HepG2 (cell line): Measurements from ENCODE around the gene RP2. TPM values are rescaled to one million over a fixed set of nuclear protein-coding genes. Genes with fewer than 3 reads are reported as not detected.

Experiments used
- CHD2 ChIP-seq: IDR thresholded peaks from 2 replicates; pipeline ENCODE4 v1.6.1; 2011; ENCODE audit warnings: low read depth, low read length, improper control_type of control experiment
- ETV6 ChIP-seq: sonication (generic); formaldehyde crosslinking; conservative IDR thresholded peaks from 2 replicates; pipeline ENCODE4 v1.4.0; 2020; ENCODE audit warnings: missing genetic modification reagents
- FOXA1 ChIP-seq, 2 experiments: fragments of 450-650 bp in 1 of 2; sonication (generic) in 1 of 2; formaldehyde crosslinking in 1 of 2; IDR thresholded peaks; 2 replicates each; pipeline versions ENCODE4 v1.4.0 to v1.6.1; 2016 to 2020; ENCODE audit warnings: missing genetic modification reagents in 1 of 2
- FOXK2 ChIP-seq: fragments of 450-650 bp; IDR thresholded peaks from 2 replicates; pipeline ENCODE4 v1.6.1; 2016
- GABPA ChIP-seq, 2 experiments: IDR thresholded peaks; 2 replicates each; pipeline ENCODE4 v1.6.1; 2011 to 2016; ENCODE audit warnings: low read depth in 2 of 2, low read length in 1 of 2, missing biosample characterization in 1 of 2, missing genetic modification characterization in 1 of 2
- HNRNPLL ChIP-seq: fragments of 200-400 bp; formaldehyde crosslinking; IDR thresholded peaks from 2 replicates; pipeline ENCODE4 v1.6.1; 2017; ENCODE audit warnings: mild to moderate bottlenecking, low read depth, low read length; ENCODE audit not compliant: poor library complexity, severe bottlenecking
- JARID2 ChIP-seq: sonication (generic); formaldehyde crosslinking; IDR thresholded peaks from 2 replicates; pipeline ENCODE4 v1.8.1; 2023; ENCODE audit warnings: missing genetic modification reagents, inconsistent platforms; ENCODE audit not compliant: insufficient replicate concordance
- KLF13 ChIP-seq: sonication (generic); formaldehyde crosslinking; IDR thresholded peaks from 2 replicates; pipeline ENCODE4 v1.4.0; 2020; ENCODE audit warnings: mild to moderate bottlenecking, missing genetic modification reagents
- MAFG ChIP-seq: sonication (generic); formaldehyde crosslinking; IDR thresholded peaks from 2 replicates; pipeline ENCODE4 v1.5.1; 2020; ENCODE audit warnings: mild to moderate bottlenecking, missing genetic modification reagents
- PRMT3 ChIP-seq: sonication (generic); formaldehyde crosslinking; IDR thresholded peaks from 2 replicates; pipeline ENCODE4 v1.8.1; 2022; ENCODE audit warnings: low read depth, mild to moderate bottlenecking, moderate library complexity, missing genetic modification reagents, borderline replicate concordance
- SAP130 ChIP-seq: IDR thresholded peaks from 2 replicates; pipeline ENCODE4 v1.6.1; 2016; ENCODE audit warnings: low read depth
- SIX4 ChIP-seq: sonication (generic); formaldehyde crosslinking; IDR thresholded peaks from 2 replicates; pipeline ENCODE4 v1.4.0; 2020; ENCODE audit warnings: missing genetic modification reagents
- TEAD2 ChIP-seq: sonication (generic); formaldehyde crosslinking; IDR thresholded peaks from 2 replicates; pipeline ENCODE4 v1.9.0; 2021; ENCODE audit warnings: missing genetic modification reagents
- ZBTB42 ChIP-seq: sonication (generic); formaldehyde crosslinking; IDR thresholded peaks from 2 replicates; pipeline ENCODE4 v1.5.0; 2020; ENCODE audit warnings: mild to moderate bottlenecking, missing genetic modification reagents
- ZNF12 ChIP-seq: sonication (generic); formaldehyde crosslinking; IDR thresholded peaks from 2 replicates; pipeline ENCODE4 v1.5.0; 2020; ENCODE audit warnings: missing genetic modification reagents
- ZNF232 ChIP-seq: sonication (generic); formaldehyde crosslinking; IDR thresholded peaks from 2 replicates; pipeline ENCODE4 v1.4.0; 2020; ENCODE audit warnings: missing genetic modification reagents, borderline replicate concordance
- ZNF337 ChIP-seq: sonication (generic); formaldehyde crosslinking; IDR thresholded peaks from 2 replicates; pipeline ENCODE4 v1.5.1; 2020; ENCODE audit warnings: missing genetic modification reagents, low read depth, mild to moderate bottlenecking, borderline replicate concordance
- ZNF496 ChIP-seq: sonication (generic); formaldehyde crosslinking; IDR thresholded peaks from 2 replicates; pipeline ENCODE4 v1.8.1; 2023; ENCODE audit warnings: mild to moderate bottlenecking, moderate library complexity, missing genetic modification reagents; ENCODE audit not compliant: insufficient replicate concordance
- ZNF577 ChIP-seq: sonication (generic); formaldehyde crosslinking; IDR thresholded peaks from 2 replicates; pipeline ENCODE4 v1.4.0; 2020; ENCODE audit warnings: mild to moderate bottlenecking, low read depth, missing genetic modification reagents, borderline replicate concordance
- ZNF605 ChIP-seq: sonication (generic); formaldehyde crosslinking; IDR thresholded peaks from 2 replicates; pipeline ENCODE4 v1.8.0; 2022; ENCODE audit warnings: mild to moderate bottlenecking, missing genetic modification reagents
- ZNF619 ChIP-seq: sonication (generic); formaldehyde crosslinking; IDR thresholded peaks from 2 replicates; pipeline ENCODE4 v1.4.0; 2020; ENCODE audit warnings: mild to moderate bottlenecking, missing genetic modification reagents
- ZNF660 ChIP-seq: sonication (generic); formaldehyde crosslinking; IDR thresholded peaks from 2 replicates; pipeline ENCODE4 v1.5.1; 2020; ENCODE audit warnings: mild to moderate bottlenecking, low read depth, missing genetic modification reagents, borderline replicate concordance
- ZNF740 ChIP-seq: sonication (generic); formaldehyde crosslinking; IDR thresholded peaks from 2 replicates; pipeline ENCODE4 v1.4.0; 2020; ENCODE audit warnings: missing genetic modification reagents
- ZNF746 ChIP-seq: sonication (generic); formaldehyde crosslinking; IDR thresholded peaks from 2 replicates; pipeline ENCODE4 v1.8.0; 2022; ENCODE audit warnings: mild to moderate bottlenecking, missing genetic modification reagents
- polyA plus RNA-seq, 8 experiments: library from polyadenylated mRNA; depleted of rRNA in 3 of 8; stranded (reverse) in 7 of 8; unstranded in 1 of 8; fragments of >200 nt; fragmentation: Illumina TruSeq in 4 of 8; extraction: Trizol in 4 of 8; gene quantifications; 2 replicates each; pipeline versions ENCODE4 v1.2.1 to v1.2.3, GENCODE V29; 2011 to 2016; ENCODE audit warnings: low read depth in 4 of 8, missing spikeins in 1 of 8, mixed read lengths in 1 of 8; ENCODE audit not compliant: insufficient read depth in 1 of 8
- total RNA-seq, 5 experiments: library from RNA; depleted of rRNA; stranded (reverse); fragments of >200 nt; fragmentation: Illumina TruSeq; extraction: Trizol; gene quantifications; 2 replicates each; pipeline ENCODE4 v1.2.3, GENCODE V29; 2016; ENCODE audit warnings: low read depth in 1 of 5
- TF ChIP-seq, protein P1 (sequence below): sonication (generic); formaldehyde crosslinking; IDR thresholded peaks from 2 replicates; pipeline ENCODE4 v1.4.0; 2020; ENCODE audit warnings: missing genetic modification reagents
- TF ChIP-seq, protein P2 (sequence below): sonication (generic); formaldehyde crosslinking; IDR thresholded peaks from 2 replicates; pipeline ENCODE4 v1.8.1; 2022; ENCODE audit warnings: low read depth, mild to moderate bottlenecking, missing genetic modification reagents

Gene RP2
- total and polyA plus RNA-seq, 2 of the 13 experiments (the other 11 are each of a cell fraction or from before 2014, with no cell fraction given) = 5.0 to 9.9 TPM

DNA sequence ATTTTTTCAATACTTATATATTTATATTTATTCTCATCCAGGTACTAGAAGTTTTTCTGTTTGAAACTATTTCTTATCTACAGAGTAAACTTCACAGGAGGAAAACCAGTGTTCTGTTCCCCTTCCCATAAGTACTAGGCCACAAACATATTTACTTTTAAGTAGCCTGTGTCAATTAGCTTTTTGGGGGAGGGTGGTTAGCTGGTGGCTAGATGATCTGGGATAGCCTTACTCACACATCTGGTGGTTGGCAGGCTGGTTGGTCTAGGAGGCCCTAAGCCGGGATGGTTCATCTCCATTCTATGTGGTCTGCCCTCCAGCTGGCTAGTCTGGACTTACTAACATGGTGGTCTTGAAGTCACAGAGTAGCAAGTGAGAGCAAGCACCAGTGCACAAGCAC lies 81.6 kb downstream of the RP2 start (continued):
- TF ChIP-seq ZNF746 (CRISPR knock-in tag) (no peak), ZNF740 (CRISPR knock-in tag) (no peak), MAFG (CRISPR knock-in tag) (no peak), ZNF337 (CRISPR knock-in tag) (no peak), GABPA (IDR thresholded peaks at IDR 0.05; ENCODE audit: low read depth, low read length) (no peak), GABPA (CRISPR knock-in tag; IDR thresholded peaks at IDR 0.05; ENCODE audit: low read depth) (no peak), ZNF660 (CRISPR knock-in tag) (no peak), ZNF12 (CRISPR knock-in tag) (no peak; the same call in 1 of the 2 replicates), ZNF605 (no peak), ETV6 (CRISPR knock-in tag) (no peak), KLF13 (no peak), ZNF232 (CRISPR knock-in tag) (no peak), JARID2 (CRISPR knock-in tag) (no peak), ZNF496 (CRISPR knock-in tag) (no peak), SAP130 (CRISPR knock-in tag) (peak; percentile 51; the same call in 1 of the 2 replicates), ZNF577 (CRISPR knock-in tag) (no peak), FOXK2 (no peak), CHD2 (no peak), TEAD2 (CRISPR knock-in tag) (no peak), PRMT3 (no peak), SIX4 (CRISPR knock-in tag) (no peak), HNRNPLL (no peak), ZNF619 (CRISPR knock-in tag) (no peak), ZBTB42 (CRISPR knock-in tag) (no peak), FOXA1 (IDR thresholded peaks at IDR 0.05) (peak; percentile 84), FOXA1 (CRISPR knock-in tag; IDR thresholded peaks at IDR 0.05) (peak; percentile 92)
- TF ChIP-seq, protein P1, sequence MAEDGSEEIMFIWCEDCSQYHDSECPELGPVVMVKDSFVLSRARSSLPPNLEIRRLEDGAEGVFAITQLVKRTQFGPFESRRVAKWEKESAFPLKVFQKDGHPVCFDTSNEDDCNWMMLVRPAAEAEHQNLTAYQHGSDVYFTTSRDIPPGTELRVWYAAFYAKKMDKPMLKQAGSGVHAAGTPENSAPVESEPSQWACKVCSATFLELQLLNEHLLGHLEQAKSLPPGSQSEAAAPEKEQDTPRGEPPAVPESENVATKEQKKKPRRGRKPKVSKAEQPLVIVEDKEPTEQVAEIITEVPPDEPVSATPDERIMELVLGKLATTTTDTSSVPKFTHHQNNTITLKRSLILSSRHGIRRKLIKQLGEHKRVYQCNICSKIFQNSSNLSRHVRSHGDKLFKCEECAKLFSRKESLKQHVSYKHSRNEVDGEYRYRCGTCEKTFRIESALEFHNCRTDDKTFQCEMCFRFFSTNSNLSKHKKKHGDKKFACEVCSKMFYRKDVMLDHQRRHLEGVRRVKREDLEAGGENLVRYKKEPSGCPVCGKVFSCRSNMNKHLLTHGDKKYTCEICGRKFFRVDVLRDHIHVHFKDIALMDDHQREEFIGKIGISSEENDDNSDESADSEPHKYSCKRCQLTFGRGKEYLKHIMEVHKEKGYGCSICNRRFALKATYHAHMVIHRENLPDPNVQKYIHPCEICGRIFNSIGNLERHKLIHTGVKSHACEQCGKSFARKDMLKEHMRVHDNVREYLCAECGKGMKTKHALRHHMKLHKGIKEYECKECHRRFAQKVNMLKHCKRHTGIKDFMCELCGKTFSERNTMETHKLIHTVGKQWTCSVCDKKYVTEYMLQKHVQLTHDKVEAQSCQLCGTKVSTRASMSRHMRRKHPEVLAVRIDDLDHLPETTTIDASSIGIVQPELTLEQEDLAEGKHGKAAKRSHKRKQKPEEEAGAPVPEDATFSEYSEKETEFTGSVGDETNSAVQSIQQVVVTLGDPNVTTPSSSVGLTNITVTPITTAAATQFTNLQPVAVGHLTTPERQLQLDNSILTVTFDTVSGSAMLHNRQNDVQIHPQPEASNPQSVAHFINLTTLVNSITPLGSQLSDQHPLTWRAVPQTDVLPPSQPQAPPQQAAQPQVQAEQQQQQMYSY (CRISPR knock-in tag) = no peak
- TF ChIP-seq, protein P2, sequence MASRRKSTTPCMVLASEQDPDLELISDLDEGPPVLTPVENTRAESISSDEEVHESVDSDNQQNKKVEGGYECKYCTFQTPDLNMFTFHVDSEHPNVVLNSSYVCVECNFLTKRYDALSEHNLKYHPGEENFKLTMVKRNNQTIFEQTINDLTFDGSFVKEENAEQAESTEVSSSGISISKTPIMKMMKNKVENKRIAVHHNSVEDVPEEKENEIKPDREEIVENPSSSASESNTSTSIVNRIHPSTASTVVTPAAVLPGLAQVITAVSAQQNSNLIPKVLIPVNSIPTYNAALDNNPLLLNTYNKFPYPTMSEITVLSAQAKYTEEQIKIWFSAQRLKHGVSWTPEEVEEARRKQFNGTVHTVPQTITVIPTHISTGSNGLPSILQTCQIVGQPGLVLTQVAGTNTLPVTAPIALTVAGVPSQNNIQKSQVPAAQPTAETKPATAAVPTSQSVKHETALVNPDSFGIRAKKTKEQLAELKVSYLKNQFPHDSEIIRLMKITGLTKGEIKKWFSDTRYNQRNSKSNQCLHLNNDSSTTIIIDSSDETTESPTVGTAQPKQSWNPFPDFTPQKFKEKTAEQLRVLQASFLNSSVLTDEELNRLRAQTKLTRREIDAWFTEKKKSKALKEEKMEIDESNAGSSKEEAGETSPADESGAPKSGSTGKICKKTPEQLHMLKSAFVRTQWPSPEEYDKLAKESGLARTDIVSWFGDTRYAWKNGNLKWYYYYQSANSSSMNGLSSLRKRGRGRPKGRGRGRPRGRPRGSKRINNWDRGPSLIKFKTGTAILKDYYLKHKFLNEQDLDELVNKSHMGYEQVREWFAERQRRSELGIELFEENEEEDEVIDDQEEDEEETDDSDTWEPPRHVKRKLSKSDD = no peak
